Fibroblast of pulmonary artery (primary cell): Measurements from ENCODE around the gene ZNF688.

Experiments used
- DNase-seq: peaks from one replicate; pipeline ENCODE4 v3.0.0-alpha.2; 2010; ENCODE audit warnings: low read depth
- H3K4me3 ChIP-seq: replicated peaks from 2 replicates; pipeline ENCODE4 v1.5.1; 2011; ENCODE audit warnings: low read depth, mild to moderate bottlenecking, control low read depth, low read length, moderate library complexity
- CTCF ChIP-seq: IDR thresholded peaks from 2 replicates; pipeline ENCODE4 v1.5.1; 2011; ENCODE audit warnings: mild to moderate bottlenecking, control low read depth, low read length, inconsistent platforms; ENCODE audit errors: missing control alignments

The ZNF688 gene

GRCh38 chr16:30585022-30585399 lies 13.5 kb upstream of the ZNF688 start:
- H3K4me3 ChIP-seq, result peak overlapping the region; percentile 71
- TF ChIP-seq CTCF, result no peak
- peak; percentile 26 for DNase-seq

- H3K4me3 ChIP-seq, result no peak overlapping the region
- DNase-seq, result no peak
- no peak for TF ChIP-seq CTCF
Measured at GRCh38 chr16:30582611-30583340, 11.3 kb upstream of the ZNF688 start.

- H3K4me3 ChIP-seq, result no peak overlapping the region
- DNase-seq, result no peak
- TF ChIP-seq CTCF, result no peak
Measured at GRCh38 chr16:30581457-30581856, 9.9 kb upstream of the ZNF688 start.

GRCh38 chr16:30574678-30575077 lies 3.2 kb upstream of the ZNF688 start:
- TF ChIP-seq CTCF, result no peak
- H3K4me3 ChIP-seq, result no peak overlapping the region
- DNase-seq, result no peak

GRCh38 chr16:30570636-30571444 lies 674 bp downstream of the ZNF688 start:
- no peak for TF ChIP-seq CTCF
- DNase-seq, result peak; percentile 50
- H3K4me3 ChIP-seq, result peak overlapping the region; percentile 67

- no peak overlapping the region for H3K4me3 ChIP-seq
- no peak for TF ChIP-seq CTCF
- DNase-seq, result peak; percentile 7
Measured at GRCh38 chr16:30569746-30570635, 1.5 kb downstream of the ZNF688 start.
